GM18520 (cell line): Measurements from ENCODE around the gene TXNRD2.

ENCODE experiments used
- ATAC-seq: cut with Tn5 transposase; IDR thresholded peaks from one replicate; pipeline ENCODE4 v1.9.1; 2021; ENCODE audit not compliant: unreplicated experiment

Gene TXNRD2

GRCh38 chr22:19980766-19981165, 39.1 kb upstream of the TXNRD2 start:
- no peak for ATAC-seq

- no peak for ATAC-seq
Observed at GRCh38 chr22:19979712-19980493, 38.3 kb upstream of the TXNRD2 start.

GRCh38 chr22:19978748-19979147, 37.1 kb upstream of the TXNRD2 start:
- no peak for ATAC-seq

- ATAC-seq = no peak
Observed at GRCh38 chr22:19977296-19978243, 36.0 kb upstream of the TXNRD2 start.

GRCh38 chr22:19976671-19977070, 35.1 kb upstream of the TXNRD2 start:
- no peak for ATAC-seq

- no peak for ATAC-seq
Observed at GRCh38 chr22:19975707-19976035, 34.1 kb upstream of the TXNRD2 start.

- ATAC-seq = no peak
Observed at GRCh38 chr22:19974935-19975706, 33.5 kb upstream of the TXNRD2 start.

GRCh38 chr22:19974268-19974861, 32.7 kb upstream of the TXNRD2 start:
- ATAC-seq = no peak

GRCh38 chr22:19973551-19974267, 32.1 kb upstream of the TXNRD2 start:
- no peak for ATAC-seq

- ATAC-seq = no peak
Observed at GRCh38 chr22:19972652-19973550, 31.3 kb upstream of the TXNRD2 start.

- no peak for ATAC-seq
Observed at GRCh38 chr22:19972251-19972650, 30.6 kb upstream of the TXNRD2 start.

- ATAC-seq = no peak
Observed at GRCh38 chr22:19971276-19972124, 29.9 kb upstream of the TXNRD2 start.

GRCh38 chr22:19970479-19971275, 29.1 kb upstream of the TXNRD2 start:
- no peak for ATAC-seq

GRCh38 chr22:19970031-19970478, 28.4 kb upstream of the TXNRD2 start:
- no peak for ATAC-seq

GRCh38 chr22:19969141-19969928, 27.7 kb upstream of the TXNRD2 start:
- ATAC-seq = no peak

GRCh38 chr22:19968450-19968891, 26.9 kb upstream of the TXNRD2 start:
- no peak for ATAC-seq
